GM21381 (cell line): ENCODE data around the gene SMIM13.

ENCODE experiments used
- ATAC-seq: cut with Tn5 transposase; IDR thresholded peaks from one replicate; pipeline ENCODE4 v1.9.1; 2021; ENCODE audit warnings: mild to moderate bottlenecking, moderate library complexity; ENCODE audit not compliant: unreplicated experiment

SMIM13 gene

DNA sequence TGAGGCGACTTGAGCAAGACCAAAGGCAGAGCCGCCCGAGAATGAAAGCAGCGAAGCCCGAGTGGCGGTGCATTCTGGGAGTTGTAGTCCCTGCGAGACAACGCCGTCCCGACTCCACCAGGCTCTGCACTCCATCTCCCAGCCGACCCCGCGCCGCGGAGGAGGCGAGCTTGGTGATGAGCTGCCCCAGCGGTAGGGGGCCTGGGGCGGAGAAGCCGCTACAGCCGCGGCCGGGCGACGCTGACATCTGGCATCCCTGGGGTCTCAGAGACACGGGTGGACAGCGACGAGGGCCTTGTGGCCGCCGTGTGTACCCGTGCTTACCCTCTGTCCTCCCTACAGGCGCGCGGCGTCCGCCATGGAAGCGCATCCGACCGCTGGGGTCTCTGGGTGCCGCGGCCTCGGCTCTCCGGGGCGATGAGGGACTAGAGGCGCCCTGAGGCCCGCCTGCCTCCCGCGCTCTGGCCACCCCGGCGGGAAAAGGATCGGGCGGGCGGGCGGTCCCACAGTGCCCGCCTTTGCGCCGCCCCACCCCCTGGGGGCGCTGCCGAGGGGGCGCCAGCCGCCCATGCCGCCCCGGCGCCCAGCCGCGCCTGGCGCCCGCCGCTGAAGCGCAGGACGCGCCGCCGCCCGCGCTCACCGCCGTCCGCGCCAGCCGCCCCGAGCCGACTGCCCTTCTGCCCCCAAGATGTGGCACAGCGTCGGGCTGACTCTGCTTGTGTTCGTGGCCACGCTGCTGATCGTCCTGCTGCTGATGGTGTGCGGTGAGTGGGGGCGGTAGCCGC, at the start of gene SMIM13:
Gene SMIM13, plus strand, starts transcription at position 209 of the 785 bp plus-strand sequence. Its CDS starts 480 bp downstream, at position 689.
- ATAC-seq, result peak; percentile 88

DNA sequence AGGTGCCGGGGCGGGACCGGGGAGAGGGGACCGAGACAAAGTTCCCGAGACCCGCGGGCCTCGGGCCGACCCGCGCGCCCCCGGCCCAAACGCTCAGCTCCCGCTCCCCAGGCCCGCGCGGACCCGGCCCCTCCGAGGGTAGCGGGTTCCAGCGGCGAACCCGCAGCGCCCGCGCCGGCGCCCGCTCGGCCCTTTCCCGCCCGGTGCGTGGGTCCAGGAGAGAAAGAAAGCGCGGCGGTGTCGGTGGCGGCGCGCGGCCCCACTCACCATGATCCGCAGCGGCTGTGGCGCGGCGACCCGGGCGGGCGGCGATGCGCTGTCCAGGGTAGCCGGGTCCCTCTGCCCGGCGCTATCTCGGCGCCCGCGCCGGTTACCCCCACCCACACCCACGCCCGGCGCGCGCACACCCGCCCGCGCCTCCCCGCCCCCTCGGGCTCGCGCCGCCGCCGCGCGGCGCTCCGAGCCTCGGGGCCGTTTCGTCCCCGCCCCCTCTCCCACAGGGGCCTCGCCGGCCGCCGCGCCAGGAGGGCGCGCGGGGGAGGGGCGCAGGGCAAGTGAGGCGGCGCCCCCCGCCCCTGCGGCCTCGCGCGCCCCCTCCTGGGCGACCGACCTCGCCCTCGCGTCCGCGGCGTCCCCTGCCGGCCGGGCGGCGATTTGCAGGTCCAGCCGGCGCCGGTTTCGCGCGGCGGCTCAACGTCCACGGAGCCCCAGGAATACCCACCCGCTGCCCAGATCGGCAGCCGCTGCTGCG, 49.5 kb upstream of the SMIM13 start, which contains the start of gene ELOVL2:
Gene ELOVL2, minus strand, starts transcription at position 345 of the 751 bp plus-strand sequence. Its CDS starts 75 bp downstream, at position 270.
- ATAC-seq, result peak; percentile 51

DNA sequence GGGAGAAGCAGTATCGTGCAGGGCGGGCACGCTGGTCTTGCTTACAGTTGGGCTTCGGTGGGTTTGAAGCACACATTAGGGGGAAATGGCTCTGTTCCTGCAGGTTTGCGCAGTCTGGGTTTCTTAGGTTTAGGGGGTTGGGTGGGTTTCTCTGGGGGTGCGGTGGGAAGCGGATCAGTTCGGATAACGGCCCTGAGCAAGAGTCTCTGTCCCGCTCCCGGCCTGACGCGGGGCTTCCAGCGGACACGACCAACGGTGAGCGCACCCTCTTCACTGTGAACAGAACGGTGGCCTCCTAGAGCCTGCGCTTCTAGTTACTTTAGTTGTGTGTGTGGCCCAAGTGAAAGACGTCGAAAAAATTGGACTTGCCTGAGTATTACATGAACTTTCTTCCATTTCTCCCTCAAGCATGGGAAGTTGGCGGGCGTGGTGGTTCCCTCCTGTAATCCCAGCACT, 48.9 kb upstream of the SMIM13 start:
- ATAC-seq, result no peak

DNA sequence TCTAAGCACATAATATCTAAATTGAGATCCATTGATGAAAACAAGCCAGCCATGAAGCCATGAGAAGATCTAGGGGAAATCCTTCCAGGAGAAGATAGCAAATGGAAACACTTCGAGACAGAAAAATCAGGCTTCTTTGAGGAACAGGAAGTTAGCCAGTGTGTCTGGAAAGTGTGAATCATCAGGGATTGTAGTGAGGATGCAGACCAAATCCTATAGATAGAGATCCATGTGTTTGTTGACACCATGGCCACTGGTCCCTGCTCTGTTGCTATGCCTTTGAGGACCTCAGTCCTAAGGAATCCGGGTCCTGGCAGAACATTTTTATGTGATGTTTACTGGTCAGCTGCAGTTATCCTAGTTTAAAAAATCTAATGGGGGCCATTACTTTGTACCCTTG, 42.9 kb upstream of the SMIM13 start:
- no peak for ATAC-seq

DNA sequence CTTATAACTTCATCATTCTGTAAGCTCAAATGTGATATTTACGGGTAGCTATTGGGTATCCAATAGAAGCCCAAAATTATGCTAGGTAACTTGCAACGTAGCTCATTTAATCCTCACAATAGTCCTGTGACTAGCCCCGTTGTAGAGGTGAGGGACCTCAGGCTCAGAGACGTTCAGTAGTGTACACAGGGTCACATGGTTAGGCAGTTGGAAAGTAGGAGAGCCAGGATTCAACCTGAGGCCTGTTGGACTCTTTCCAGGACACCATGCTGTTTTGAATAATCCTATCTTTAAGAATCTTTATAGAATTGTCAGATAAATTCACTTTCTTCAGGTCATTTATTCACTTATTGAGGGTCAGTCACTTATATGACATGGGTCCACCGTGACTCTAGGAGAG, 40.3 kb upstream of the SMIM13 start:
- ATAC-seq, result no peak

DNA sequence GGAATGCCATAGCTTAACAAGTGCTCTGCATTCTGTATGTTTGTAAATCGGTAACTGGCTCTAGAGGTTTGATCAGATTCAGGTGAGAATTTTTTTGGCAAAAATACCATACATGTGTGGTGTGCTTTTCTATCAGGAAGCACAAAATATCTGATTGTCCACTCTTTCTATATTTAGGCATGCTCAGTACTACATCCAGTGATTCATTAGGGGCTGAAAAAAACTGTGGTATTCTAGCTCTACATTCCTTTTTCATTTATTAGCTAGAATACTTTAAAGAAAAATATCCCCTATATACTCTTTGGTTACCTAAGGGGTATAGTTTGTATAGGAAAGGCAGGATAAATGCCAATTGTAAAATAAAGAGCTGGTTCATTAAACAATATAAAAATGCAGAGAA, 38.9 kb upstream of the SMIM13 start:
- ATAC-seq, result no peak

DNA sequence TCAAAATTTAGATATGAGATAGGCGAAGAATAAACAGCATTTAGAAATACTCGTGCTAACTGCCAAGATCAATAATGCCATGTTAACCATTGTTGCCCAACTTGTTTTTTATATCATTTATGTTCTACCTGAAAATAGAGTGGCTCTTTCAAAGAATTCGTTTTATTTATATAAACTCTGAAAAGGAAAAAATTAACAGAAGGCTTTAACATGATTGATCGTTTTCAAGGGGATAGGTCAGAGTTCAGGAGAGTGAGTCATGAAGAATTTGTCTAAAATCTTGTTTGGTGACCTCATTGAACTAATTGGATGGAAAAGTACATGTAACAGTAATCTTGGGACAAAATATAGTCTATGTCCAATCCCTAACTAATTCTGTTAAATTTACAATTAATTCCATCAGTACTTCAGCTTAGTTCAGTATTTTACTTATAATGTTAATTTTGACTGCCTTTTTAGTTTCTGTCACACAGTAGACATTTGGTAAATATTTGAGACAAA, 38.5 kb upstream of the SMIM13 start:
- no peak for ATAC-seq

DNA sequence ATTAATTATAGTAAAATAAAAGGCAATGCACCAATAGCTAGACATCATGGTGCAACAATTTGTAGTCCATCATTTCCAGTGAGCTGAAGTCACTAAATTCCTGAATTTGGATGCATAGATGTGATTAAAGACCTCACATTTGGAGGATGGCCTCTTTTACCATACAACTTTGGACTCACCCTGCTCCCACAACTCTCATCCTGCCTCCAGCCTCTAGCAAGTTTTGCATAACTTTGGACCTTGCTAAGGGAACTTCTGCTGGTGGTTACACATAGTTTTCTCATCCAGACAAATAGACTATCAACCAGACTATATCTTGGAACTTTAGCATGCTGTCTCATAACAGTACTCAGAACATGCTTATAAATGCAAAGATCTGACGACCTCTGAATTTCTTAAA, 36.8 kb upstream of the SMIM13 start:
- no peak for ATAC-seq

DNA sequence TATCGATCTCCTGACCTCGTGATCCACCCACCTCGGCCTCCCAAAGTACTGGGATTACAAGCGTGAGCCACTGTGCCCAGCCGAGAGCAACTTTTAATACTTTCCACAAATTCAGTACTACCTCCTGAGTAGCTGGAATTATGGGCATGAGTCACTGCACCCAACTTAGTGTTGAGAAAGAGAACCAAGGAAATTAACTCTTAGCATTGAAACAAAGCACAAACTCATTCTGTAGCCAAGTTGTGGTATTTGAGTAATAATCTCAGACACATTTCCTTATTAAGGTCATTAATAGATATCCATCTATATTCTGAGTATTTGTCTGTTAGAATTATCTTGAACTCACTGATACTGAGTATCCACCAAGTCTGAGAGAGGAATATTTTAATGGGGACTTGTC, 35.2 kb upstream of the SMIM13 start:
- no peak for ATAC-seq

DNA sequence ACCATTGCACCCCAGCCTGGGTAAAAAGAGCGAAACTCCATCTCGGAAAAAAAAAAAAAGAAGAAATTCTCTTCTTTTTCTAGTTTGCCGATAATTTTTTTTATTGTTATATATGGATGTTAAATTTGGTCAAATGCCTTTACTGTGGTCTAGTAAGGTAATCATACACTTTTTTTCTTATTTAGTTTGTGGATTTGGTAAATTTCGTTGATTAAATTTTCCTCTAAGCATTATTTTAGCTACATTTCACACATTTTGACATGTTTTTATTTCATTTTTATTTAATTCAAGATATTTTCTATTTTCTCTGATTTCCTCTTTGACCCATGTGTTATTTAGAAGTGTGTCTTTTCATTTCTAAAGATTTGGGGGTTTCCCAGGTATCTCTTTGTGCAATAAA, 31.6 kb upstream of the SMIM13 start:
- no peak for ATAC-seq

DNA sequence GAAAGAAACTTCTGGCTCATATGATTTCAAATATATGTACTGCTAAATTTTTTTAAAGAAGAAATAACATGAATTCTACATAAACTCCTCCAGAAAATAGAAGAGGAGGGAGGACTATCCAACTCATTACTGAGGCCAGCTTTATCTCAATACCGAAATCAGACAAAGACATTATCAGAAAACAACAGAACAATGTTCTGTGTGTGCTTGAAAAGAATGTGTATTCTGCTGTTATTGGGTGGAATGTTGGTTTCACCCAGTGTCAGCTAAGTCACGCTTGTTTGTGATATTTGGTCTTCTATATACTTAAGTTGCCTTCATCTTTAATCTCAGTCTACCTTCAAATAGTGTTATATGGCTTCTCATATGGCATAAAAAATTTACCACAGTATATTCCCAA, 30.9 kb upstream of the SMIM13 start:
- no peak for ATAC-seq

DNA sequence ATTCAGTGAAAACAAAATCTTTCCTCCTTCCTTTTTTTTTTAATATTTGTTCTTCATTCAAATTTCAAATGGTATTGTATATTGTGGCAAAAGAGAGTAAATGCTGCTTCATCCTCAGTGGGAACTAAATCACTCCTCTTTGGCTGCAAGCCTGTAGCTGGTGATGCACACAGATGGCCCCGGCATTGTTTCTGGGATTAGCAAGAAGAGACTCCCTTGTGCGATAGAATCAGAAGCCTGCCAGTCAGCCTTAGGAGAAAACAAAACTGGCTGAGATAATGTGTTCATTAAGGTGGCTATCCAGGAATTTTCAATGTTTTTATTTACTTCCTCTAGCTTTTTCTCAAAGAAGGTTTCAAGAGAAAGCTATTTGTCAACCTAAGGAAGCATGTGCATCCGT, 28.8 kb upstream of the SMIM13 start:
- ATAC-seq, result no peak

DNA sequence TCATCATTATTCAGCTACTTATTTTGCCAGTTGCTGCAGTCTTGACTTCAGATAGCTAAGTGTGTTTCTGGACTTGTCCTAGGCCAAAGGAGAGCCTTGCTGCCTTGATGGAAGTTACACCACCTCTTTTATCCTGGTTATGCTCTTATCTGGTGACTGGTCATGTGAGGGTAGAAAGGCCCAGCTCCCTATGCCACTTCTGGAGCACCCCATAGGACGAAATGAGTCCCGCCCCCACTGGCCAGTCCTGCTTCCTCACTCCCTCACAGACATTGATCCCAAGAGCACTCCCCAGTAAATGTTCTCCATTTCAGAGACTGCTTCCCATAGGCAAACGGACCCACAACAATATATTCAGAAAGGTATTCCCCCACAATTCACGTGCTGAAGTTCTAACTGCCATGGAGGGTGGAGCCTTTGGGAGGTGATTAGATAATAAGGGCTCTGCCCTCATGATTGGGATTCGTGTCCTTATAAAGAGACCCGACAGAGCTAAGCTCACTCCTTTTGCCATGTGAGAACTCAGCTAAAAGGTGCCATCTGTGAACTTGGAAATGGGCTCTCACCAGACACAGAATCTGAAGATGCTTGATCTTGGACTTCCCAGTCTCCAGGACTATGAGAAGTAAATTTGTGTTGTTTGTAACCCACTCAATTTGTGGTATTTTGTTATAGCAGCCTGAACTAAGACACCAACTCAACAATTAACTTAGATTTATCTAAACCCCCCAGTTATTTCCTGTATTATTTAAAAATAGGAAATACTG, 28.0 kb upstream of the SMIM13 start:
- no peak for ATAC-seq

DNA sequence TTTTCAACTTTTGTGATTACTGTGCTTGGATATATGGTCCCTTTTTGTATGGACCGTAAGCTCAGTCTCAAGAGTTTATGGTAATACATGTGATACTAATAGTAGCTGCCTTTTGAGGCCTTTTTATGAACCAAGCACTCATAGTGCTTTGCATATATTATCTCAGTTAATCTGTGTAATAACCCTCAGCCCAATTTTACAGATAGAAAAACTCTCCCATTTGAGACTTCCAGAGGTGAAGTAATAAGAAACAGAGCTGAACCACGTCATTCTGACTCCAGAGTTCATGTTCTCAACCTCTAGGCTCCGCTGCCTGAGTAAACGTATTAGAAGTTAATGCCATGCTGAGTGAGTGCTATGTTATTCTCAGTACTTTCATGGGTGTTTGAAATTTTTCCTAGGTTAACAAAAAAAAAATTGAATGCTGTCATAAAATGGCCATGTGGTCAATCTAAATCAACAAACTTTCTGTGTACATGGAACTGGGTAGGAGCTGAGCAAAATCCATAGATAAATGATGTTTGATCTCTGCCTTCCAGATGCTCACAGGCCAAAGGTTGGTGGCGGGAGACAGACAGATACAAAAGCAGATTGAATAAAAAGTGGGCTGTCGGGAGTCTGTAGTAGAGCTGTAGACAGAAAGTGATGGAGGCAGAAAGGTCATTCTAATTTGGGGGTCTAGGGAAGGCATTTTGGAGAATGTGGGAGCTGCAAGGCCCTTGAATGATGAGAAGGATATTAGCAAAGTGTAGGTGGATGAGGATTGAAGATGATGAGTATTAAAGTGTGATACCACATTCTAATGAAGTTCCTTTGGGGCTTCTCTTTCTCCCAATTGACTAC, 26.9 kb upstream of the SMIM13 start:
- no peak for ATAC-seq

DNA sequence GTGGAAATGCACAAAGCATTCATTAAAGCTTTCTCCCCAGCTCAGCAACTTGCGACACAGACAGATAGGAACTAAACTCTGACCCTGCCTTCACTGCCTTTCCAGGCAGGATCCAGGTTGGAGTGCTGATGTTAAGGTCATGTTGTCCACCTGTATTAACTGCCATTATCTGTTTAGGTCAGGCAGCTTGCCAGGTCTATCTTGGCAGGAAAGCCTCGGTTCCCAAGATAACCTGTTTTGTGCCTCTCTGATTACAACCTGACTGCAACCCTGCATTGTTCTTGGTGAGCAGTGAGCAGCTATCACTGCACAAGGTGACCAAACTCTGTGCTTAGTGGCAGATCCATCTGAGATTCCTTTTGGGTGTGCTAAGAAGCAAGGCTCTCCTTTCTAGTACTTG, 26.3 kb upstream of the SMIM13 start:
- ATAC-seq, result no peak

DNA sequence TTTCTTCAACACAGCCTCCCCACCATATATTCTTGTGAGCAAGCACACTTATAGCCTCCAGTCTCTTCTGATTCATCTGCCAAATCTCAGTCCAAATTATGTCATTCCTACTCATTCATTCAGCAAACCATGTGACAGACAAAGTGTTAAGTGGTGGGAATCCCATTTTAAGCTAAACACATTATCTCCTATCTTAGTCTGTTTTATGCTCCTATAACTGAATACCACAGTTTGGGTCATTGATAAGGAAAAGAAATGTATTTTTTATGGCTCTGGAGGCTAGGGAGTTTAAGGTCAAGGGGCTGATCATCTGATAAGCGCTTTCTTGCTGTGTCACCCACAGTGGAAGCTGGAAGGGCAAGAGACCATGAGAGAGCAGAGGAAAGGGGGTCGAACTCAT, 23.9 kb upstream of the SMIM13 start:
- ATAC-seq, result no peak

DNA sequence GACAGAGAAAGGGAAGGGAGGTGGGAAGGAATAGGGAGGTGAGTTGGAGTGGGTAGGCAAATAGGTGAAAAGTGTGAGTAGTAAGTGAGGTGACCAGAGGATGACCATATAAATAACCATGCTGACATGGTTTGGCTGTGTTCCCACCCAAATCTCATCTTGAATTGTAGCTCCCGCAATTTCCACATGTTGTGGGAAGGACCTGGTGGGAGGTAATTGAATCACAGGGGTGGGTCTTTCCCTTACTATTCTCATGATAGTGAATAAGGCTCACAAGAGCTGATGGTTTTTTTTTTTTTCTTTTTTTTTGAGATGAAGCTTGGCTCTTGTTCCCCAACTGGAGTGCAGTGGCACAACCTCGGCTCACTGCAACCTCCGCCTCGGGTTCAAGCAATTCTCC, 21.5 kb upstream of the SMIM13 start:
- ATAC-seq, result no peak

DNA sequence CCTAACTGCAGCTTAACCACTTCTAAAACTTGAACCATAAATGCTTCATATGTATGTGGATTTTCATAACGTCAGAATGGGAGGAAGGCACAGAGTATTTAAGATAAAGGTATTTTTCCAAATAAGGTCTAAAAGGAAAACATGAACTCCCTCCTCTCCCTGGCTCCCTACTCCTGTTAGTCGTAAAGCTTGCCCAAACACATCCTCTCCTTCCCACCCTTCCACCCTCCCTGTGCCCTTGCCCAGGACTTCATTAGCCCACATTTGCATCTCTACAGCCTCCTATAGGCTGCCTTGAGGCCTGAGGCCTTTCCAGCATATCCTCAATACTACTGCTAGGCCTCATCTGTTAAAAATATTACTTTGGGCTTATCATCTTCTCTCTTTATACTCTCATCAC, 17.1 kb upstream of the SMIM13 start:
- no peak for ATAC-seq

DNA sequence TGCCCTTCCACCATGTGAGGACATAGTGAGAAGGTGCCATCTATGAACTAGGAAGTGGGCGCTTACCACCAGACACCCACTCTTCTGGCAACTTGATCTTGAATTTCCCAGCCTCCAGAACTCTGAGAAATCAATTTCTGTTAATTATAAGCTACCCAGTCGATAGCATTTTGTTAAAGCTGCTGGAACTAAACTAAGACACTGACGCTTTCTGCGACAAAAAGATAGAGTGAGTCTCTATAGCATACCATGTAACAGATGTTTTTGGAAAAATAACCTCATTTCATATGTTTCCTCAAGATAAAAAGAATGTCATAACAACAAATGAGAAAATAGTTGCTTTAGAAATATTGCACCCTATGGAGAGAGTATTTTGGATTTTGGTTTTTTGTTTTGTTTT, 15.4 kb upstream of the SMIM13 start:
- ATAC-seq, result no peak

DNA sequence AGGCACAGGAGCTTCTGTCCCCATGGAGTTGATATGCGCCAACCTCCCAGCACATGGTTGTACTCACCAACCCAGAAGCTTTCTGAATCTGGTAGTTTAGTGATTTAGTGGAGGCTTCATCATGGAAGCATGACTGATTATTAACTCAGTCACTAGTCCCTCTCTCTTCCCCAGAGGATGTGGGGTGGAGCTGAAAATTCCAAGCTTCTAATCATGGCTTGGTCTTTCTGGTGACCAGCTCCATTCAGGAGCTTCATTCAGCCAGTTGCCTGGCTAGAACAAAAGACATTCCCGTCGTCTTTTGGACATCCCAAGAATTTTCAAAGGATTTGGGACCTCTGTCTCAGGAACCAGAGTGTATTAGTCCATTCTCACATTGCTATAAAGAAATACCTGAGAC, 13.3 kb upstream of the SMIM13 start:
- no peak for ATAC-seq
